Stomach (tissue), 9 donors: ENCODE results near the gene TREX2. TPM values are rescaled to one million over a fixed set of nuclear protein-coding genes. Genes with fewer than 3 reads are reported as not detected.

Source experiments
- DNase-seq, 2 donors: peaks; one replicate each; pipeline versions ENCODE4 v3.0.0 to v3.0.0-alpha.2; 2013 to 2019
- H3K27ac ChIP-seq, 5 donors: fragments of 200-600 bp in 4 of 5; sonication (generic) in 4 of 5; one replicate each; pipeline ENCODE4 v1.5.1; 2013 to 2019; ENCODE audit warnings: mild to moderate bottlenecking in 1 of 5, moderate library complexity in 1 of 5
- H3K27me3 ChIP-seq, 3 donors: fragments of 200-600 bp; sonication (generic); one replicate each; pipeline ENCODE4 v1.5.1; 2017 to 2019; ENCODE audit warnings: mixed run types in 1 of 3
- H3K36me3 ChIP-seq, 4 donors: fragments of 200-600 bp; sonication (generic); 1 replicate in 3 of 4; 2 replicates in 1 of 4; pipeline ENCODE4 v1.5.1; 2016 to 2019
- H3K4me1 ChIP-seq, 4 donors: fragments of 200-600 bp; sonication (generic); one replicate each; pipeline ENCODE4 v1.5.1; 2016 to 2019
- H3K4me3 ChIP-seq, 4 donors: fragments of 200-600 bp; sonication (generic) in 3 of 4; one replicate each; pipeline ENCODE4 v1.5.1; 2016 to 2019; ENCODE audit warnings: mild to moderate bottlenecking in 1 of 4
- H3K9me3 ChIP-seq, 4 donors: fragments of 200-600 bp; sonication (generic); one replicate each; pipeline ENCODE4 v1.5.1; 2016 to 2019
- CTCF ChIP-seq, 7 experiments: fragments of 450-650 bp in 4 of 7; fragments of 200-600 bp in 3 of 7; sonication (generic) in 3 of 7; IDR thresholded peaks; one replicate each; pipeline ENCODE4 v1.5.1; 2016 to 2019; ENCODE audit warnings: antibody characterized with exemption in 7 of 7, control low read depth in 2 of 7, mild to moderate bottlenecking in 1 of 7
- EP300 ChIP-seq: sonication (generic); formaldehyde crosslinking; IDR thresholded peaks from one replicate; pipeline ENCODE4 v1.6.1; 2017; ENCODE audit warnings: antibody characterized with exemption
- POLR2A ChIP-seq, 4 donors: fragments of 450-650 bp; IDR thresholded peaks; one replicate each; pipeline ENCODE4 v1.6.1; 2016; ENCODE audit warnings: antibody characterized with exemption in 4 of 4, control low read depth in 2 of 4, mild to moderate bottlenecking in 1 of 4, moderate library complexity in 1 of 4
- POLR2AphosphoS5 ChIP-seq, 3 donors: sonication (generic); formaldehyde crosslinking; IDR thresholded peaks; one replicate each; pipeline ENCODE4 v1.6.1; 2016; ENCODE audit warnings: antibody characterized with exemption in 3 of 3
- WGBS, 5 donors: extraction: QIAGEN DNeasy Blood & Tissue Kit in 3 of 5; methylation state at CpG; one replicate each; pipeline versions ENCODE4 v1.1.5 to v1.1.7; 2013 to 2018; 5-methylcytosine and 5-hydroxymethylcytosine counted together
- intact Hi-C: fragments of 100-400 bp; cut with DNase I; formaldehyde crosslinking; loops from one replicate; pipeline ENCODE4 v1.15.1; 2023; ENCODE audit warnings: low total_unique reads
- polyA plus RNA-seq, 3 donors: library from polyadenylated mRNA; stranded (reverse); fragments of 200-250 nt; gene quantifications; one replicate each; pipeline ENCODE4 v1.2.3, GENCODE V29; 2013
- total RNA-seq, 5 donors: library from RNA; depleted of rRNA; stranded (reverse); fragments of >200 nt; gene quantifications; one replicate each; pipeline versions ENCODE4 v1.1.0 to v1.2.3, GENCODE V29; 2014 to 2016
- donor health status: healthy with polysubstance abuse.
- donor health status: Bipolar disorder and iron deficiency.
- donor health status: healthy.

The TREX2 gene
- total and polyA plus RNA-seq, 8 donors = 0.62 to 13.3 (median 2.2) TPM; not detected in 3

DNA sequence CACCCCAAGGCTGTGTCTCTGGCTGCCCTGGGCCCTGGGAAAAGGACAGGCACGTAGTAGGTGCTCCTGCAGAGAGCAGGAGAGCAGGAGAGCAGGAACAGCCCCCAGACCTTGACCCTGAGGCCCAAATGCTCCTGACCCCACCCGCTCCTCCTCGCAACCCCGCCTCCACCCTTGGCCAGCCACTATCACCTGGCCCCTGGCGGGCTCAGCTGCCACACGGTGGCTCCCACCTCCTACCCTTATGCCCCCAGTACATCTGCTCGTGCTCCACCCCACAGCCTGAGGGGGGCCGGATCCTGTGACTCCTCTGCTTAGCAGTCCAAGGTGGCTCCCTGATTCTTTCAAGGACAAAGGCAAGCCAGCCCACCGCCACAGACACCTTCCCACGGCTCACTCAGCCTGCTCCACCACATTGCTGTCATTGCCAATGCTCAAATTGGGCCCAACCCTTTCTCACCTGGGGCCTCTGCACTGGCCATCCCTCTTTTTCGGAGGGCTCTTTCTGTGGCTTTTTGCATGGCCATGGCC lies 30.0 kb upstream of the TREX2 start:
- no peaks in the 10 kb centered on the region for H3K36me3 ChIP-seq
- H3K27ac ChIP-seq = peak overlapping the region in 1 of 5 donors; percentile 17
- H3K4me3 ChIP-seq = no peak overlapping the region
- peaks cover 0 to 16% (median 10%) of the 10 kb centered on the region in 4 donors for H3K4me1 ChIP-seq
- WGBS, 5 donors = 83 to 89% (median 84%) methylated on average over 10 to 11 of the region's 11 CpGs
- no peak for DNase-seq
- H3K27me3 ChIP-seq = peaks cover 0 to 5% (median 4%) of the 10 kb centered on the region in 3 donors
- H3K9me3 ChIP-seq = no peaks in the 10 kb centered on the region
- intact Hi-C loops = no loop called here
- TF ChIP-seq POLR2AphosphoS5 (IDR thresholded peaks at IDR 0.05) (no peak), EP300 (no peak), POLR2A (IDR thresholded peaks at IDR 0.05) (no peak), CTCF (IDR thresholded peaks at IDR 0.05) (no peak)

- peak overlapping the region in 1 of 5 donors; percentile 51 for H3K27ac ChIP-seq
- no peak for TF ChIP-seq POLR2AphosphoS5 (IDR thresholded peaks at IDR 0.05)
- no peak for TF ChIP-seq CTCF (IDR thresholded peaks at IDR 0.05)
- no peak for TF ChIP-seq POLR2A (IDR thresholded peaks at IDR 0.05)
- no peak for DNase-seq
- H3K27me3 ChIP-seq = peaks cover 0 to 5% (median 4%) of the 10 kb centered on the region in 3 donors
- H3K4me3 ChIP-seq = peak overlapping the region in 2 of 4 donors; percentile 32 to 37
- no peaks in the 10 kb centered on the region for H3K9me3 ChIP-seq
- H3K36me3 ChIP-seq = no peaks in the 10 kb centered on the region
- H3K4me1 ChIP-seq = peaks cover 0 to 17% (median 10%) of the 10 kb centered on the region in 4 donors
- WGBS, 5 donors = 76 to 93% (median 82%) methylated on average over 7 of the region's 7 CpGs
- intact Hi-C loops = no loop called here
Observed at GRCh38 chrX:153475271-153475670, 29.4 kb upstream of the TREX2 start.

DNA sequence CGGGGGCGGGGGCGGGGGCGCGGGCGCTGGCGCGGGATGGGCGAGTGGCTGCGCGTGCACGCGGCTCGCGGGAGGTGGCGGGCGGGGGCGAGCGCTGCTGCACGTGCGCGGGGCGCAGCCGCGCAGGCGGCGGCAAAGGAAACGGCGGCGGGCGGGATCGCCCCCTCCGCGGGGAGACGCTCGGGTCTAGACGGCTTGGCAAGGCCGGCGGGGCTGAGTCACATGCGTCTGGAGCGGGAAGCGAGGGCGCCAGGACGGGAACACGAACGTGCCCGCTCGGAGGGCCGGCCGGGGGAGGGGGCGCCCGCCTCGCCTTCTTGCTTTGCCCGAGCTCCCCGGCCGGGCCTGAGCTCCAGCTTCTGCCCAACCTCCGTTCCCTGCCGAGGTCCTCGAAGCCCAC lies 28.9 kb upstream of the TREX2 start:
- DNase-seq = peak; percentile 43 to 86
- intact Hi-C loops = no loop called here
- Histone ChIP-seq H3K9me3 (no peaks in the 10 kb centered on the region), H3K36me3 (no peaks in the 10 kb centered on the region), H3K4me3 (peak overlapping the region; percentile 29 to 37 (median 32)), H3K27me3 (peaks cover 0 to 5% (median 4%) of the 10 kb centered on the region in 3 donors), H3K27ac (peak overlapping the region in 1 of 5 donors; percentile 51), H3K4me1 (peaks cover 0 to 18% (median 11%) of the 10 kb centered on the region in 4 donors)
- TF ChIP-seq EP300 (no peak), POLR2AphosphoS5 (IDR thresholded peaks at IDR 0.05) (peak in 1 of 3 donors; percentile 38)
- 1 to 31% (median 13%) methylated on average over 8 to 54 of the region's 59 CpGs; no CpG with 5 or more reads in 2 of the 5 donors for WGBS, 5 donors

- no peaks in the 10 kb centered on the region for H3K9me3 ChIP-seq
- H3K36me3 ChIP-seq = no peaks in the 10 kb centered on the region
- intact Hi-C loops = no loop called here
- no peak overlapping the region for H3K27ac ChIP-seq
- peak overlapping the region in 3 of 4 donors; percentile 29 to 32 (median 32) for H3K4me3 ChIP-seq
- TF ChIP-seq POLR2A (IDR thresholded peaks at IDR 0.05) = no peak
- H3K27me3 ChIP-seq = peaks cover 0 to 5% (median 4%) of the 10 kb centered on the region in 3 donors
- 76 to 98% (median 82%) methylated on average over 5 to 10 of the region's 10 CpGs; no CpG with 5 or more reads in 1 of the 5 donors for WGBS, 5 donors
- DNase-seq = no peak
- peaks cover 0 to 23% (median 16%) of the 10 kb centered on the region in 4 donors for H3K4me1 ChIP-seq
Observed at GRCh38 chrX:153474266-153474665, 28.4 kb upstream of the TREX2 start.

DNA sequence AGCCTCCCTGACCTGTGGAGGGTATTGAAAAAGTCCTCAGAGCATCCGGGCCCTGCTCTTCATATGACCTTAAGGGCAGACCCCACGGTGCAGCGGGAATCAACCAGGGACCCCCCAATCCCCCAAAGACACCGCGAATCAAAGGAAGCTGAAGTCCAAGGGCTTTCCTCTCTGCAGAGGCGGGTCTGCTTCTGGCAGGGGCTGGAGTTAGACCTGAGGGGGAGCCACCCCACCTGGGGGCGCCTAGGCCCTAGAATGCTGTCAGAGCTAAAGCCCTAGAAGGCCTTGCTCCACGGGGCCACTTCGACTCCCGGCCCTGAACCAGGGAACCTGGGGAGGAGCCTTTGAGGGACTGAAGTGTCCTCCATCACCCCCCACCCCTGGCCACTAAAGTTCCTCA lies 27.3 kb upstream of the TREX2 start:
- Histone ChIP-seq H3K9me3 (no peaks in the 10 kb centered on the region), H3K36me3 (peaks cover 0 to 5% (median 2%) of the 10 kb centered on the region in 4 donors), H3K27ac (no peak overlapping the region), H3K4me1 (peaks cover 0 to 32% (median 21%) of the 10 kb centered on the region in 4 donors), H3K27me3 (peaks cover 0 to 4% (median 4%) of the 10 kb centered on the region in 3 donors), H3K4me3 (no peak overlapping the region)
- 80 to 97% (median 91%) methylated on average over 4 to 10 of the region's 10 CpGs for WGBS, 5 donors
- intact Hi-C loops = no loop called here
- TF ChIP-seq POLR2A (IDR thresholded peaks at IDR 0.05) (no peak), EP300 (no peak), POLR2AphosphoS5 (IDR thresholded peaks at IDR 0.05) (no peak), CTCF (IDR thresholded peaks at IDR 0.05) (no peak)
- no peak for DNase-seq
